Smooth muscle cell (in vitro differentiated cells): ENCODE measurements around the gene AFTPH. TPM values are rescaled to one million over a fixed set of nuclear protein-coding genes. Genes with fewer than 3 reads are reported as not detected.

Source experiments
- DNase-seq: peaks from one replicate; lab custom pipeline; 2025; ENCODE audit not compliant: unreplicated experiment; lab: John Stamatoyannopoulos, UW
- H2AFZ ChIP-seq: fragments of 200-600 bp; sonication (generic); 2 replicates; pipeline ENCODE4 v1.6.0; 2016; ENCODE audit warnings: antibody characterized with exemption, low read depth, mild to moderate bottlenecking
- H3F3A ChIP-seq: fragments of 200-600 bp; sonication (generic); 2 replicates; pipeline ENCODE4 v1.6.0; 2017; ENCODE audit warnings: antibody characterized with exemption, low read depth
- H3K27ac ChIP-seq: fragments of 200-600 bp; sonication (generic); 2 replicates; pipeline ENCODE4 v1.5.1; 2016; ENCODE audit warnings: low read depth, mild to moderate bottlenecking
- H3K27me3 ChIP-seq: fragments of 200-600 bp; sonication (generic); 2 replicates; pipeline ENCODE4 v1.6.1; 2016; ENCODE audit warnings: low read depth, mild to moderate bottlenecking
- H3K36me3 ChIP-seq: fragments of 200-600 bp; sonication (generic); 2 replicates; pipeline ENCODE4 v1.5.1; 2016; ENCODE audit warnings: low read depth
- H3K4me1 ChIP-seq: fragments of 200-600 bp; sonication (generic); 2 replicates; pipeline ENCODE4 v1.5.1; 2016; ENCODE audit warnings: low read depth
- H3K4me2 ChIP-seq: fragments of 200-600 bp; sonication (generic); 2 replicates; pipeline ENCODE4 v1.6.0; 2016; ENCODE audit warnings: mild to moderate bottlenecking
- H3K4me3 ChIP-seq: fragments of 200-600 bp; sonication (generic); 2 replicates; pipeline ENCODE4 v1.5.1; 2016; ENCODE audit warnings: mild to moderate bottlenecking
- H3K79me2 ChIP-seq: fragments of 200-600 bp; sonication (generic); 2 replicates; pipeline ENCODE4 v1.6.0; 2016; ENCODE audit warnings: low read depth, mild to moderate bottlenecking
- H3K9ac ChIP-seq: fragments of 200-600 bp; sonication (generic); 2 replicates; pipeline ENCODE4 v1.6.0; 2016; ENCODE audit warnings: low read depth
- H3K9me3 ChIP-seq: fragments of 200-600 bp; sonication (generic); replicated peaks from 2 replicates; pipeline ENCODE4 v1.5.1; 2016; ENCODE audit warnings: low read depth
- H4K20me1 ChIP-seq: fragments of 200-600 bp; sonication (generic); 2 replicates; pipeline ENCODE4 v1.6.0; 2016; ENCODE audit warnings: low read depth
- CTCF ChIP-seq: fragments of 200-600 bp; sonication (generic); IDR thresholded peaks from 2 replicates; pipeline ENCODE4 v1.5.1; 2017; ENCODE audit warnings: borderline replicate concordance, mild to moderate bottlenecking, antibody characterized with exemption; ENCODE audit not compliant: insufficient read depth, poor library complexity, severe bottlenecking
- whole genome bisulfite sequencing: methylation state at CpG from one replicate; pipeline ENCODE4 v1.1.7; 2016; ENCODE audit warnings: low lambda C conversion rate; 5-methylcytosine and 5-hydroxymethylcytosine counted together
- polyA plus RNA-seq: library from polyadenylated mRNA; unstranded; fragments of >200 nt; fragmentation: Nextera tagmentation; extraction: Ambion mirVana; gene quantifications from 2 replicates; pipeline ENCODE4 v1.2.1, GENCODE V29; 2016
- total RNA-seq: library from RNA; depleted of rRNA; stranded (reverse); fragments of >200 nt; gene quantifications from 2 replicates; pipeline ENCODE4 v1.2.3, GENCODE V29; 2014

Gene AFTPH
- total and polyA plus RNA-seq, 2 experiments from 2014 or later = 5.5 to 26.3 TPM

- 88% methylated on average over 5 of the region's 5 CpGs for WGBS
- no peaks in the 10 kb centered on the region for H3K9me3 ChIP-seq
- DNase-seq = no peak
- peaks cover 7% of the 10 kb centered on the region for H3K4me1 ChIP-seq
- H3K27ac ChIP-seq = peak overlapping the region; percentile 72
- no peaks in the 10 kb centered on the region for H4K20me1 ChIP-seq
- no peak overlapping the region for H2AFZ ChIP-seq
- no peak overlapping the region for H3K4me2 ChIP-seq
- no peaks in the 10 kb centered on the region for H3K36me3 ChIP-seq
- no peaks in the 10 kb centered on the region for H3K79me2 ChIP-seq
- no peak overlapping the region for H3K4me3 ChIP-seq
- no peak for TF ChIP-seq CTCF
- H3K9ac ChIP-seq = no peak overlapping the region
- no peaks in the 10 kb centered on the region for H3K27me3 ChIP-seq
- peaks cover 5% of the 10 kb centered on the region for H3F3A ChIP-seq
Measured at GRCh38 chr2:64605991-64606478, 81.9 kb downstream of the AFTPH start.

- Histone ChIP-seq H3K79me2 (no peaks in the 10 kb centered on the region), H3K27ac (peak overlapping the region; percentile 72), H3K4me1 (peaks cover 7% of the 10 kb centered on the region), H3K4me3 (no peak overlapping the region), H3K27me3 (no peaks in the 10 kb centered on the region), H4K20me1 (no peaks in the 10 kb centered on the region), H2AFZ (no peak overlapping the region), H3K9me3 (no peaks in the 10 kb centered on the region), H3K9ac (peak overlapping the region; percentile 51), H3F3A (peaks cover 5% of the 10 kb centered on the region), H3K4me2 (peak overlapping the region; percentile 27), H3K36me3 (no peaks in the 10 kb centered on the region)
- no peak for TF ChIP-seq CTCF
- 61% methylated on average over 21 of the region's 21 CpGs for WGBS
- DNase-seq = no peak
Measured at GRCh38 chr2:64606479-64607363, 82.6 kb downstream of the AFTPH start.

GRCh38 chr2:64607381-64608304 is 83.5 kb downstream of the AFTPH start:
- Histone ChIP-seq H3F3A (peaks cover 5% of the 10 kb centered on the region), H3K4me2 (peak overlapping the region; percentile 27), H3K27ac (peak overlapping the region; percentile 72), H3K9me3 (no peaks in the 10 kb centered on the region), H3K4me1 (peaks cover 7% of the 10 kb centered on the region), H3K9ac (no peak overlapping the region), H3K79me2 (no peaks in the 10 kb centered on the region), H4K20me1 (no peaks in the 10 kb centered on the region), H3K36me3 (no peaks in the 10 kb centered on the region), H3K4me3 (no peak overlapping the region), H3K27me3 (no peaks in the 10 kb centered on the region), H2AFZ (no peak overlapping the region)
- no peak for TF ChIP-seq CTCF
- no peak for DNase-seq
- 84% methylated on average over 18 of the region's 18 CpGs for WGBS
